Subcutaneous abdominal adipose tissue (tissue), 5 donors: ENCODE results near the gene KAZN.

ENCODE experiments used
- H3K27ac ChIP-seq: one replicate; pipeline ENCODE4 v1.7.0; 2013; ENCODE audit warnings: low read depth, mild to moderate bottlenecking, inconsistent platforms, low read length, moderate library complexity
- H3K27me3 ChIP-seq, 5 donors: one replicate each; pipeline ENCODE4 v1.7.0; 2013; ENCODE audit warnings: low read length in 5 of 5, inconsistent platforms in 1 of 5; ENCODE audit not compliant: control insufficient read depth in 5 of 5, insufficient read depth in 4 of 5
- H3K36me3 ChIP-seq, 5 donors: one replicate each; pipeline ENCODE4 v1.7.0; 2013; ENCODE audit warnings: low read length in 5 of 5; ENCODE audit not compliant: control insufficient read depth in 5 of 5, insufficient read depth in 5 of 5
- H3K4me1 ChIP-seq, 5 donors: one replicate each; pipeline ENCODE4 v1.7.0; 2013; ENCODE audit warnings: low read length in 5 of 5, mild to moderate bottlenecking in 3 of 5, moderate library complexity in 1 of 5; ENCODE audit not compliant: control insufficient read depth in 5 of 5, insufficient read depth in 5 of 5
- H3K4me3 ChIP-seq, 5 donors: one replicate each; pipeline ENCODE4 v1.7.0; 2013; ENCODE audit warnings: low read length in 5 of 5, low read depth in 1 of 5
- H3K9ac ChIP-seq, 5 donors: one replicate each; pipeline ENCODE4 v1.7.0; 2013; ENCODE audit warnings: low read length in 5 of 5, mild to moderate bottlenecking in 4 of 5, moderate library complexity in 3 of 5
- H3K9me3 ChIP-seq, 5 donors: one replicate each; pipeline ENCODE4 v1.7.0; 2013; ENCODE audit warnings: low read length in 5 of 5; ENCODE audit not compliant: control insufficient read depth in 5 of 5
- donor health status: healthy.
- donor health status: healthy.
- donor health status: healthy.
- donor health status: healthy.
- donor health status: healthy.

KAZN gene

GRCh38 chr1:14650951-14651350 lies 52.5 kb downstream of the KAZN start:
- H3K9me3 ChIP-seq = no peaks in the 10 kb centered on the region
- H3K36me3 ChIP-seq = no peaks in the 10 kb centered on the region
- H3K9ac ChIP-seq = no peak overlapping the region
- H3K4me1 ChIP-seq = peaks cover 0 to 6% (median 0%) of the 10 kb centered on the region in 5 donors
- H3K27ac ChIP-seq = no peak overlapping the region
- H3K4me3 ChIP-seq = no peak overlapping the region
- H3K27me3 ChIP-seq = no peaks in the 10 kb centered on the region

- H3K4me3 ChIP-seq = no peak overlapping the region
- no peak overlapping the region for H3K27ac ChIP-seq
- H3K36me3 ChIP-seq = no peaks in the 10 kb centered on the region
- peaks cover 0 to 6% (median 0%) of the 10 kb centered on the region in 5 donors for H3K4me1 ChIP-seq
- H3K9ac ChIP-seq = no peak overlapping the region
- no peaks in the 10 kb centered on the region for H3K9me3 ChIP-seq
- H3K27me3 ChIP-seq = no peaks in the 10 kb centered on the region
These were observed 54.4 kb downstream of the KAZN start for GRCh38 chr1:14652840-14653239.

GRCh38 chr1:14653461-14653960 lies 55.0 kb downstream of the KAZN start:
- peaks cover 0 to 6% (median 0%) of the 10 kb centered on the region in 5 donors for H3K4me1 ChIP-seq
- H3K9me3 ChIP-seq = no peaks in the 10 kb centered on the region

GRCh38 chr1:14654554-14654953 lies 56.1 kb downstream of the KAZN start:
- Histone ChIP-seq H3K4me1 (peaks cover 0 to 3% (median 0%) of the 10 kb centered on the region in 5 donors), H3K9me3 (no peaks in the 10 kb centered on the region), H3K36me3 (no peaks in the 10 kb centered on the region), H3K27me3 (no peaks in the 10 kb centered on the region), H3K4me3 (no peak overlapping the region), H3K9ac (no peak overlapping the region), H3K27ac (no peak overlapping the region)

More at GRCh38 chr1:14653461-14653960, 55.0 kb downstream of the KAZN start:
- Histone ChIP-seq H3K9ac (no peak overlapping the region), H3K36me3 (no peaks in the 10 kb centered on the region), H3K27me3 (no peaks in the 10 kb centered on the region), H3K4me3 (no peak overlapping the region), H3K27ac (no peak overlapping the region)

GRCh38 chr1:14655385-14655784 lies 56.9 kb downstream of the KAZN start:
- Histone ChIP-seq H3K27ac (no peak overlapping the region), H3K36me3 (no peaks in the 10 kb centered on the region), H3K27me3 (no peaks in the 10 kb centered on the region), H3K4me3 (no peak overlapping the region), H3K4me1 (peaks cover 0 to 5% (median 0%) of the 10 kb centered on the region in 5 donors), H3K9me3 (no peaks in the 10 kb centered on the region), H3K9ac (no peak overlapping the region)

- no peaks in the 10 kb centered on the region for H3K9me3 ChIP-seq
- H3K9ac ChIP-seq = no peak overlapping the region
- no peak overlapping the region for H3K4me3 ChIP-seq
- peaks cover 0 to 12% (median 6%) of the 10 kb centered on the region in 5 donors for H3K4me1 ChIP-seq
- H3K27me3 ChIP-seq = no peaks in the 10 kb centered on the region
- H3K36me3 ChIP-seq = no peaks in the 10 kb centered on the region
- H3K27ac ChIP-seq = no peak overlapping the region
These were observed 58.0 kb downstream of the KAZN start for GRCh38 chr1:14656384-14656937.

GRCh38 chr1:14658642-14659041 lies 60.2 kb downstream of the KAZN start:
- Histone ChIP-seq H3K27me3 (peaks cover 0 to 2% (median 0%) of the 10 kb centered on the region in 5 donors), H3K36me3 (no peaks in the 10 kb centered on the region), H3K4me1 (peaks cover 0 to 9% (median 6%) of the 10 kb centered on the region in 5 donors), H3K9ac (no peak overlapping the region), H3K9me3 (no peaks in the 10 kb centered on the region), H3K4me3 (no peak overlapping the region), H3K27ac (no peak overlapping the region)

GRCh38 chr1:14659913-14660312 lies 61.4 kb downstream of the KAZN start:
- peaks cover 0 to 2% (median 0%) of the 10 kb centered on the region in 5 donors for H3K27me3 ChIP-seq
- no peak overlapping the region for H3K27ac ChIP-seq
- H3K9ac ChIP-seq = no peak overlapping the region
- no peak overlapping the region for H3K4me3 ChIP-seq
- H3K36me3 ChIP-seq = no peaks in the 10 kb centered on the region
- no peaks in the 10 kb centered on the region for H3K9me3 ChIP-seq
- H3K4me1 ChIP-seq = peaks cover 0 to 9% (median 6%) of the 10 kb centered on the region in 5 donors

- peaks cover 0 to 9% (median 6%) of the 10 kb centered on the region in 5 donors for H3K4me1 ChIP-seq
- H3K27me3 ChIP-seq = peaks cover 0 to 2% (median 0%) of the 10 kb centered on the region in 5 donors
- no peak overlapping the region for H3K9ac ChIP-seq
- no peaks in the 10 kb centered on the region for H3K36me3 ChIP-seq
- no peaks in the 10 kb centered on the region for H3K9me3 ChIP-seq
- H3K27ac ChIP-seq = no peak overlapping the region
- no peak overlapping the region for H3K4me3 ChIP-seq
These were observed 62.3 kb downstream of the KAZN start for GRCh38 chr1:14660801-14661200.

GRCh38 chr1:14661222-14661621 lies 62.7 kb downstream of the KAZN start:
- Histone ChIP-seq H3K27me3 (peaks cover 0 to 2% (median 0%) of the 10 kb centered on the region in 5 donors), H3K4me1 (peaks cover 0 to 9% (median 6%) of the 10 kb centered on the region in 5 donors), H3K4me3 (no peak overlapping the region), H3K9me3 (no peaks in the 10 kb centered on the region), H3K9ac (no peak overlapping the region), H3K27ac (no peak overlapping the region), H3K36me3 (no peaks in the 10 kb centered on the region)
